Fibroblast of upper back skin (primary cell): ENCODE results near the gene RHBDD1.

Source experiments
- DNase-seq: peaks from one replicate; pipeline ENCODE4 v3.0.0-alpha.2; 2013

Gene RHBDD1

GRCh38 chr2:226943862-226944620 lies 108.2 kb downstream of the RHBDD1 start:
- no peak for DNase-seq

- no peak for DNase-seq
These were observed 117.4 kb downstream of the RHBDD1 start for GRCh38 chr2:226953206-226953605.

- no peak for DNase-seq
These were observed 118.0 kb downstream of the RHBDD1 start for GRCh38 chr2:226953826-226954225.

- no peak for DNase-seq
These were observed 120.8 kb downstream of the RHBDD1 start for GRCh38 chr2:226956659-226957058.

- DNase-seq: no peak
These were observed 123.6 kb downstream of the RHBDD1 start for GRCh38 chr2:226959418-226959817.

- no peak for DNase-seq
These were observed 126.4 kb downstream of the RHBDD1 start for GRCh38 chr2:226962176-226962773.

GRCh38 chr2:226963528-226963927 lies 127.7 kb downstream of the RHBDD1 start:
- peak; percentile 88 for DNase-seq

- DNase-seq: peak; percentile 36
These were observed 129.5 kb downstream of the RHBDD1 start for GRCh38 chr2:226965376-226965775.

- DNase-seq: peak; percentile 88
These were observed 133.7 kb downstream of the RHBDD1 start for GRCh38 chr2:226969417-226970080.

GRCh38 chr2:226970362-226970761 lies 134.5 kb downstream of the RHBDD1 start:
- no peak for DNase-seq

- DNase-seq: no peak
These were observed 135.2 kb downstream of the RHBDD1 start for GRCh38 chr2:226971084-226971483.

GRCh38 chr2:226971770-226972169 lies 135.9 kb downstream of the RHBDD1 start:
- DNase-seq: no peak

GRCh38 chr2:226973816-226974215 lies 138.0 kb downstream of the RHBDD1 start:
- no peak for DNase-seq

GRCh38 chr2:226977775-226978190 lies 141.9 kb downstream of the RHBDD1 start:
- DNase-seq: peak; percentile 89

- DNase-seq: no peak
These were observed 142.4 kb downstream of the RHBDD1 start for GRCh38 chr2:226978300-226978699.

GRCh38 chr2:226979004-226979403 lies 143.2 kb downstream of the RHBDD1 start:
- no peak for DNase-seq

- no peak for DNase-seq
These were observed 146.0 kb downstream of the RHBDD1 start for GRCh38 chr2:226981791-226982326.

- no peak for DNase-seq
These were observed 148.3 kb downstream of the RHBDD1 start for GRCh38 chr2:226983895-226984749.

- DNase-seq: peak; percentile 78
These were observed 149.1 kb downstream of the RHBDD1 start for GRCh38 chr2:226984750-226985582.

GRCh38 chr2:226985583-226985946 lies 149.7 kb downstream of the RHBDD1 start:
- DNase-seq: no peak

GRCh38 chr2:226991663-226992062 lies 155.8 kb downstream of the RHBDD1 start:
- no peak for DNase-seq

GRCh38 chr2:226993171-226993570 lies 157.3 kb downstream of the RHBDD1 start:
- DNase-seq: no peak
